Endothelial cell of umbilical vein (primary cell): ENCODE results near the gene DEF6. TPM values are rescaled to one million over a fixed set of nuclear protein-coding genes. Genes with fewer than 3 reads are reported as not detected.

Experiments used
- BruUV-seq: library from RNA; stranded (reverse); fragments of 400-500 nt; replicated peaks from 2 replicates; lab custom pipeline; 2021; lab: Mats Ljungman, UMichigan
- CTCF ChIA-PET: fragments of 300-600, 350-600 bp; sonication (Branson Sonifier 250); formaldehyde crosslinking; loops from one replicate; lab custom pipeline; 2021; ENCODE audit warnings: antibody characterized with exemption, inconsistent platforms; lab: Charles Lee
- POLR2A ChIA-PET: fragments of 300-600, 350-600 bp; sonication (Branson Sonifier 250); formaldehyde crosslinking; loops from one replicate; lab custom pipeline; 2021; ENCODE audit warnings: antibody characterized with exemption, inconsistent platforms; lab: Charles Lee
- DNase-seq: peaks from one replicate; pipeline ENCODE4 v3.0.0-alpha.2; 2011; ENCODE audit warnings: low read depth, low spot score
- FAIRE-seq: peaks from 2 replicates; lab custom pipeline; 2011; peaks lifted over from hg19 to GRCh38; lab: Jason Lieb, UNC
- H2AFZ ChIP-seq: 2 replicates; pipeline ENCODE4 v1.6.0; 2012; ENCODE audit warnings: low read depth, low read length, control low read depth, inconsistent platforms
- H3K27ac ChIP-seq: 2 replicates; pipeline ENCODE4 v1.5.1; 2011; ENCODE audit warnings: low read depth, mild to moderate bottlenecking, control low read depth, low read length, moderate library complexity; ENCODE audit not compliant: insufficient read depth
- H3K27me3 ChIP-seq, 2 experiments: 2 replicates each; pipeline versions ENCODE4 v1.6.0 to v1.6.1; 2011; ENCODE audit warnings: low read length in 2 of 2, mixed read lengths in 1 of 2; ENCODE audit not compliant: control insufficient read depth in 2 of 2, insufficient read depth in 2 of 2
- H3K36me3 ChIP-seq, 2 experiments: 2 replicates in 1 of 2; 3 replicates in 1 of 2; pipeline ENCODE4 v1.5.1; 2011; ENCODE audit warnings: low read length in 2 of 2, mild to moderate bottlenecking in 1 of 2, moderate library complexity in 1 of 2; ENCODE audit not compliant: control insufficient read depth in 2 of 2, insufficient read depth in 2 of 2; ENCODE audit errors: extremely low read depth in 1 of 2
- H3K4me1 ChIP-seq: 3 replicates; pipeline ENCODE4 v1.5.1; 2011; ENCODE audit warnings: mild to moderate bottlenecking, low read length; ENCODE audit not compliant: control insufficient read depth, insufficient read depth; ENCODE audit errors: extremely low read depth
- H3K4me2 ChIP-seq: 2 replicates; pipeline ENCODE4 v1.6.1; 2011; ENCODE audit warnings: low read length, control low read depth, mixed read lengths; ENCODE audit not compliant: insufficient read depth
- H3K4me3 ChIP-seq, 3 experiments: fragments of 200-600 bp in 1 of 3; sonication (generic), shearing (Covaris generic) in 1 of 3; replicated peaks in 1 of 3; 2 replicates each; pipeline ENCODE4 v1.5.1; 2011 to 2016; ENCODE audit warnings: control low read depth in 3 of 3, low read length in 3 of 3, mild to moderate bottlenecking in 2 of 3, inconsistent platforms in 1 of 3, low read depth in 1 of 3, moderate library complexity in 1 of 3; ENCODE audit not compliant: insufficient read depth in 1 of 3
- H3K79me2 ChIP-seq: 2 replicates; pipeline ENCODE4 v1.6.0; 2012; ENCODE audit warnings: low read length, inconsistent platforms; ENCODE audit not compliant: control insufficient read depth, insufficient read depth
- H3K9ac ChIP-seq: replicated peaks from 2 replicates; pipeline ENCODE3; 2011; ENCODE audit warnings: low read length, control low read depth; ENCODE audit not compliant: insufficient read depth; ENCODE audit errors: extremely low read depth
- H3K9me1 ChIP-seq: replicated peaks from 3 replicates; pipeline ENCODE4 v1.6.0; 2011; ENCODE audit warnings: mild to moderate bottlenecking, low read length; ENCODE audit not compliant: control insufficient read depth, insufficient read depth; ENCODE audit errors: extremely low read depth
- H3K9me3 ChIP-seq: replicated peaks from 2 replicates; pipeline ENCODE4 v1.5.1; 2012; ENCODE audit warnings: low read length, inconsistent platforms; ENCODE audit not compliant: control insufficient read depth, insufficient read depth
- H4K20me1 ChIP-seq: replicated peaks from 2 replicates; pipeline ENCODE3; 2011; ENCODE audit warnings: mild to moderate bottlenecking, low read length; ENCODE audit not compliant: control insufficient read depth, insufficient read depth; ENCODE audit errors: extremely low read depth
- EZH2 ChIP-seq: IDR thresholded peaks from 2 replicates; pipeline ENCODE4 v1.6.1; 2012; ENCODE audit warnings: borderline replicate concordance, low read depth, mild to moderate bottlenecking, moderate library complexity, low read length, inconsistent platforms; ENCODE audit not compliant: severe bottlenecking
- FOS ChIP-seq: IDR thresholded peaks from 2 replicates; pipeline ENCODE4 v1.6.1; 2011; ENCODE audit warnings: mild to moderate bottlenecking, low read length, moderate library complexity, borderline replicate concordance; ENCODE audit not compliant: insufficient read depth
- GATA2 ChIP-seq: IDR thresholded peaks from 2 replicates; pipeline ENCODE4 v1.7.0; 2011; ENCODE audit warnings: low read depth, mild to moderate bottlenecking, moderate library complexity, mixed read lengths, low read length; ENCODE audit not compliant: insufficient read length, insufficient read depth
- JUN ChIP-seq: IDR thresholded peaks from 2 replicates; pipeline ENCODE4 v1.6.1; 2011; ENCODE audit warnings: borderline replicate concordance, low read depth; ENCODE audit not compliant: insufficient read length, insufficient read depth
- MYC ChIP-seq: IDR thresholded peaks from one replicate; pipeline ENCODE4 v1.6.1; 2011; ENCODE audit warnings: mild to moderate bottlenecking, low read depth, low read length
- POLR2A ChIP-seq: IDR thresholded peaks from 2 replicates; pipeline ENCODE4 v1.6.1; 2012; ENCODE audit warnings: low read depth, mild to moderate bottlenecking, control low read depth, low read length
- POLR2AphosphoS5 ChIP-seq: IDR thresholded peaks from 2 replicates; pipeline ENCODE4 v1.6.1; 2012; ENCODE audit warnings: low read depth, mild to moderate bottlenecking, control low read depth, low read length, moderate library complexity; ENCODE audit not compliant: insufficient read depth
- dilution Hi-C: fragments of 300-500 bp; cut with MboI; formaldehyde crosslinking; loops from one replicate; pipeline ENCODE4 v1.15.0; 2019; ENCODE audit warnings: low sequenced_read_pairs; ENCODE audit not compliant: extremely low pct_ligation_motif_present
- intact Hi-C: fragments of 100-400 bp; cut with micrococcal nuclease; formaldehyde crosslinking; loops from one replicate; pipeline ENCODE4 v1.10.0; 2022
- polyA plus RNA-seq, 4 experiments: library from polyadenylated mRNA; depleted of rRNA in 3 of 4; stranded (reverse) in 3 of 4; unstranded in 1 of 4; fragments of >200 nt; gene quantifications; 2 replicates each; pipeline versions ENCODE4 v1.2.1 to v1.2.3, GENCODE V29; 2011 to 2012; ENCODE audit warnings: missing spikeins in 1 of 4
- total RNA-seq: library from RNA; stranded (reverse); gene quantifications from 2 replicates; pipeline ENCODE4 v1.2.3, GENCODE V29; 2021
- TF ChIP-seq, protein P1 (sequence below): IDR thresholded peaks from 2 replicates; pipeline ENCODE4 v1.6.1; 2011; ENCODE audit not compliant: insufficient read depth, insufficient read length
- TF ChIP-seq, protein P2 (sequence below), 2 donors: IDR thresholded peaks; 1 replicate in 1 of 2; 2 replicates in 1 of 2; pipeline ENCODE4 v1.5.1; 2011; ENCODE audit warnings: low read length in 2 of 2, mild to moderate bottlenecking in 2 of 2, moderate library complexity in 2 of 2, control low read depth in 1 of 2, inconsistent platforms in 1 of 2, low read depth in 1 of 2; ENCODE audit not compliant: insufficient read depth in 1 of 2; ENCODE audit errors: extremely low read depth in 1 of 2

DEF6 gene
- total and polyA plus RNA-seq, 2 donors (not counting 3 experiments of a cell fraction or from before 2014, with no cell fraction given): 0.59 to 0.77 TPM

DNA sequence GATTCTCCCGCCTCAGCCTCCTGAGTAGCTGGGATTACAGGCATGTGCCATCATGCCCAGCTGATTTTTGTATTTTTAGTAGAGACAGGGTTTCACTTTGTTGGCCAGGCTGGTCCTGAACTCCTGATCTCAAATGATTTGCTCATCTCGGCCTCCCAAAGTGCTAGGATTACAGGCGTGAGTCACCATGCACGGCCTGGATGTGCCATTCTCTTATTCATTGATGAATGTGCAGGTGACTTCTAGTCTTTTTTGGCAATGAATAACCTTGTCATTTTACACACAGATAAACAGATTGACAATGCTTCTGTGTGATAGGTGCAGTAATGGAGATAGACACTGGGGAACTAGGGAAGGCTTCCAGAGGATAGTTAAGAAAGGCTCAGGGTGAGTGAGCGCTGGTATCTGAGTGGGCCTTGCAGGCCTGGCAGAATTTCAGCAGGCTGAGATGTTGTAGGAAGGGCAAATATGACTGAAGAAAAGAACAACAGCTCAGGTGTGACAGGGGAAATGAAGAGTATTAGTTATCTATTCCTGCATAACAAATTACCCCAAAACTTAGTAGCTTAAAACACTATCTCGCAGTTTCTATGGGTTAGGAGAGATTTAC is 68.1 kb downstream of the DEF6 start:
- Histone ChIP-seq H3K9ac (no peak overlapping the region), H3K27me3 (no peaks in the 10 kb centered on the region), H2AFZ (no peak overlapping the region), H3K9me3 (no peaks in the 10 kb centered on the region), H3K4me2 (no peak overlapping the region), H3K9me1 (no peaks in the 10 kb centered on the region), H3K4me3 (no peak overlapping the region), H3K4me1 (peaks cover 25% of the 10 kb centered on the region), H3K36me3 (no peaks in the 10 kb centered on the region), H4K20me1 (no peaks in the 10 kb centered on the region), H3K27ac (no peak overlapping the region), H3K79me2 (peaks cover 5% of the 10 kb centered on the region)
- FAIRE-seq: no peak
- dilution Hi-C loops: no loop called here
- TF ChIP-seq FOS: no peak
- TF ChIP-seq JUN: no peak
- TF ChIP-seq GATA2: no peak
- TF ChIP-seq POLR2A: no peak
- TF ChIP-seq POLR2AphosphoS5: no peak
- ChIA-PET CTCF (interaction anchor here (0.7 to 1.5 kb wide), 2 partner anchors 22 to 84 kb away, joined by 3 read pairs; no protein-coding TSS in a partner anchor), POLR2A (no interaction called here)
- BruUV-seq: no TSS peak
- intact Hi-C loops: no loop called here
- DNase-seq: no peak

DNA sequence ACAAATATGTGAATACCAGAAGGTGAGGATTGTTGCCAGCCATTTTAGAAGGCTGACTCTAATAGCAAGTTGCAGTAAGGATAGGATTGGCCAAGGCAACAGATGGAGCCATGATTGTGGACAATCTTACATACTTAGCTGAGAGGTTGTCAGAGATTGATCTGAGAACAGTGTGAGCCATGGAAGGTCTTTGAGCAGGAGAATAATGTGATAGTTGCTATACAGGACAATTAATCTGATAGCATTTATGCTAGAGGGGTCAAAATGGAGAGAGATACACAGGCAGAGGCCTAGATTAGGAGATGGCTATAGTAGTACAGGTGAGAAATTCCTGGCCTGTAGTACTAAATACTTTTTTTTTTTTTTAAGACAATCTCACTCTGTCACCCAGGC is 68.6 kb downstream of the DEF6 start:
- no TSS peak for BruUV-seq
- dilution Hi-C loops (no loop called here), intact Hi-C loops (no loop called here)
- Histone ChIP-seq H2AFZ (no peak overlapping the region), H3K79me2 (peaks cover 8% of the 10 kb centered on the region), H3K4me3 (no peak overlapping the region), H3K36me3 (no peaks in the 10 kb centered on the region), H3K9ac (no peak overlapping the region), H3K9me1 (no peaks in the 10 kb centered on the region), H3K4me1 (peaks cover 30% of the 10 kb centered on the region), H3K9me3 (no peaks in the 10 kb centered on the region), H3K27me3 (no peaks in the 10 kb centered on the region), H3K4me2 (no peak overlapping the region), H3K27ac (no peak overlapping the region), H4K20me1 (no peaks in the 10 kb centered on the region)
- FAIRE-seq (no peak), DNase-seq (no peak)
- TF ChIP-seq, protein P1, sequence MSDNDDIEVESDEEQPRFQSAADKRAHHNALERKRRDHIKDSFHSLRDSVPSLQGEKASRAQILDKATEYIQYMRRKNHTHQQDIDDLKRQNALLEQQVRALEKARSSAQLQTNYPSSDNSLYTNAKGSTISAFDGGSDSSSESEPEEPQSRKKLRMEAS: no peak
- TF ChIP-seq FOS: no peak
- no peak for TF ChIP-seq EZH2
- TF ChIP-seq POLR2AphosphoS5: no peak
- TF ChIP-seq MYC: no peak
- no peak for TF ChIP-seq POLR2A
- TF ChIP-seq, protein P2, sequence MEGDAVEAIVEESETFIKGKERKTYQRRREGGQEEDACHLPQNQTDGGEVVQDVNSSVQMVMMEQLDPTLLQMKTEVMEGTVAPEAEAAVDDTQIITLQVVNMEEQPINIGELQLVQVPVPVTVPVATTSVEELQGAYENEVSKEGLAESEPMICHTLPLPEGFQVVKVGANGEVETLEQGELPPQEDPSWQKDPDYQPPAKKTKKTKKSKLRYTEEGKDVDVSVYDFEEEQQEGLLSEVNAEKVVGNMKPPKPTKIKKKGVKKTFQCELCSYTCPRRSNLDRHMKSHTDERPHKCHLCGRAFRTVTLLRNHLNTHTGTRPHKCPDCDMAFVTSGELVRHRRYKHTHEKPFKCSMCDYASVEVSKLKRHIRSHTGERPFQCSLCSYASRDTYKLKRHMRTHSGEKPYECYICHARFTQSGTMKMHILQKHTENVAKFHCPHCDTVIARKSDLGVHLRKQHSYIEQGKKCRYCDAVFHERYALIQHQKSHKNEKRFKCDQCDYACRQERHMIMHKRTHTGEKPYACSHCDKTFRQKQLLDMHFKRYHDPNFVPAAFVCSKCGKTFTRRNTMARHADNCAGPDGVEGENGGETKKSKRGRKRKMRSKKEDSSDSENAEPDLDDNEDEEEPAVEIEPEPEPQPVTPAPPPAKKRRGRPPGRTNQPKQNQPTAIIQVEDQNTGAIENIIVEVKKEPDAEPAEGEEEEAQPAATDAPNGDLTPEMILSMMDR (IDR thresholded peaks at IDR 0.05; ENCODE audit: extremely low read depth in 1 of 2, insufficient read depth in 1 of 2, low read depth in 1 of 2, low read length in 2 of 2): no peak
- TF ChIP-seq JUN: no peak
- no peak for TF ChIP-seq GATA2
- CTCF ChIA-PET: interaction anchor here (1.5 kb wide), 1 partner anchor 83 kb away, joined by 3 read pairs; no protein-coding TSS in a partner anchor
- POLR2A ChIA-PET: no interaction called here
